Chondrocyte (in vitro differentiated cells): ENCODE measurements around the gene MAPKAP1. TPM values are rescaled to one million over a fixed set of nuclear protein-coding genes. Genes with fewer than 3 reads are reported as not detected.

ENCODE experiments used
- DNase-seq: peaks from one replicate; pipeline ENCODE4 v3.0.0; 2021; ENCODE audit warnings: mixed read lengths, low spot score
- H3K27ac Mint-ChIP-seq: one replicate; pipeline ENCODE4 v1.8.0; 2021; ENCODE audit warnings: mild to moderate bottlenecking, moderate library complexity, mixed read lengths; ENCODE audit not compliant: unreplicated experiment
- H3K27me3 Mint-ChIP-seq: 2 replicates; pipeline ENCODE4 v1.8.0; 2021; ENCODE audit warnings: low read depth, mixed read lengths
- H3K36me3 Mint-ChIP-seq: 2 replicates; pipeline ENCODE4 v1.8.0; 2021; ENCODE audit warnings: low read depth, mixed read lengths
- H3K4me1 Mint-ChIP-seq: 2 replicates; pipeline ENCODE4 v1.8.0; 2021; ENCODE audit warnings: low read depth, mild to moderate bottlenecking, mixed read lengths
- H3K4me3 Mint-ChIP-seq: one replicate; pipeline ENCODE4 v1.8.0; 2021; ENCODE audit warnings: mild to moderate bottlenecking, moderate library complexity, mixed read lengths; ENCODE audit not compliant: unreplicated experiment
- H3K9me3 Mint-ChIP-seq: 2 replicates; pipeline ENCODE4 v1.8.0; 2021; ENCODE audit warnings: low read depth, mixed read lengths
- CTCF ChIP-seq: fragments of 200-600 bp; sonication (generic); IDR thresholded peaks from 2 replicates; pipeline ENCODE4 v1.5.0; 2021; ENCODE audit warnings: antibody characterized with exemption, mild to moderate bottlenecking, moderate library complexity
- total RNA-seq: library from RNA; stranded (reverse); gene quantifications from 3 replicates; pipeline ENCODE4 v1.2.1, GENCODE V29; 2021

Gene MAPKAP1
- total RNA-seq, 1 donor from 2014 or later = 91.5 TPM

DNA sequence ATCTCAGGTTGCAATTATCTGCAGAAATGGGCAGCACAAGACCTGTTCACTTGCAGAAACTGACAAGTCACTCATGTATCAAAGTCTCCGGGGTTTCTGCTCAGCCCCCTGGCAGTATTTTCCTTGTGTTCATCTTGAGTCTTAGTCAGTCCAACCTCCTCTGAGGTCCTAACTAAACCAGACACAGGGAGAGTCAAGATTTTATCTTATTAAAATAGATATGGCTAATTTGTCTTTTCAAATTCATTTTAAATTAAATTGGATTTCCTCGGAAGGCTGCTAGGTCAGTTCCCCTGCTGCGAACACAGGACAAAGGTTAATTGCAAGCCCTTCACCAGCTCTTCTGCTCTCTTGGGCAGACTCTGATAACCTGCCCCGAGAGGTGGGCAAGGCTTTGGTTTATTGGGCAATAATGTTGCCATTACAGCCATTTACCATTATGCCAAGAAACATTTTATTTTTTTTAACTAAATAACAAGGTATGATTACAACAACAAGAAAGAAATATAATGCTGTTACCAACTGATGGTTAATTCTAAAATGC lies 103.5 kb downstream of the MAPKAP1 start:
- no peak overlapping the region for H3K4me3 Mint-ChIP-seq
- DNase-seq = no peak
- TF ChIP-seq CTCF = no peak
- no peak overlapping the region for H3K27ac Mint-ChIP-seq
- H3K36me3 Mint-ChIP-seq = no peaks in the 10 kb centered on the region
- H3K27me3 Mint-ChIP-seq = no peaks in the 10 kb centered on the region
- peaks cover 10% of the 10 kb centered on the region for H3K4me1 Mint-ChIP-seq
- H3K9me3 Mint-ChIP-seq = no peaks in the 10 kb centered on the region

DNA sequence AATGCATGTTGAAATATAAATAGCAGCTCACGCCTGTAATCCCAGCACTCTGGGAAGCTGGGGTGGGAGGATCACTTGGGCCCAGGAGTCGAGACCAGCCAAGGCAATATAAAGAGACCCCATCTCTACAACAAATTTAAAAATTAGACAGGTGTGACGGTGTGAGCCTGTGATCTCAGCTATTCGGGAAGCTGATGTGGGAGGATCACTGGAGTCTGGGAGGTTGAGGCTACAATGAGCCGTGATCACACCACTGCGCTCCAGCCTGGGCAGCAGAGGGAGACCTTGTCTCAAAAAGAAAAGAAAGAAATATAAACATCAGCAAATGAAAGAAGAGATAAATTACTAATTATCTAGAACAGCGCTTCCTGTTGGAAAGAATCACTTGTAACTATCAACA lies 105.0 kb downstream of the MAPKAP1 start:
- no peak overlapping the region for H3K4me3 Mint-ChIP-seq
- TF ChIP-seq CTCF = peak; percentile 37
- H3K4me1 Mint-ChIP-seq = peaks cover 9% of the 10 kb centered on the region
- H3K27ac Mint-ChIP-seq = no peak overlapping the region
- no peaks in the 10 kb centered on the region for H3K27me3 Mint-ChIP-seq
- no peaks in the 10 kb centered on the region for H3K9me3 Mint-ChIP-seq
- DNase-seq = no peak
- no peaks in the 10 kb centered on the region for H3K36me3 Mint-ChIP-seq

GRCh38 chr9:125600194-125600593 lies 106.8 kb downstream of the MAPKAP1 start:
- Mint-ChIP-seq H3K9me3 (no peaks in the 10 kb centered on the region), H3K4me1 (peaks cover 9% of the 10 kb centered on the region), H3K36me3 (peaks cover 1% of the 10 kb centered on the region), H3K27me3 (no peaks in the 10 kb centered on the region), H3K4me3 (no peak overlapping the region), H3K27ac (no peak overlapping the region)
- TF ChIP-seq CTCF = no peak
- DNase-seq = no peak

GRCh38 chr9:125594223-125594610 lies 112.8 kb downstream of the MAPKAP1 start:
- Mint-ChIP-seq H3K4me1 (peaks cover 20% of the 10 kb centered on the region), H3K4me3 (no peak overlapping the region), H3K27ac (no peak overlapping the region), H3K36me3 (peaks cover 1% of the 10 kb centered on the region), H3K27me3 (no peaks in the 10 kb centered on the region), H3K9me3 (no peaks in the 10 kb centered on the region)
- DNase-seq = no peak
- TF ChIP-seq CTCF = no peak

- Mint-ChIP-seq H3K9me3 (no peaks in the 10 kb centered on the region), H3K36me3 (peaks cover 1% of the 10 kb centered on the region), H3K4me3 (no peak overlapping the region), H3K27ac (no peak overlapping the region), H3K27me3 (no peaks in the 10 kb centered on the region), H3K4me1 (peaks cover 20% of the 10 kb centered on the region)
- TF ChIP-seq CTCF = no peak
- DNase-seq = no peak
These were observed 113.3 kb downstream of the MAPKAP1 start for GRCh38 chr9:125593581-125594222.
